C4-2B (cell line): ENCODE measurements around the gene COG1.

Experiments
- H3K27ac ChIP-seq: fragments of 450-650 bp; 2 replicates; pipeline ENCODE4 v1.5.1; 2017
- ZFX ChIP-seq: fragments of 450-650 bp; IDR thresholded peaks from 2 replicates; pipeline ENCODE4 v1.6.1; 2017
- TF ChIP-seq, protein P1 (sequence below): fragments of 450-650 bp; conservative IDR thresholded peaks from 2 replicates; pipeline ENCODE4 v1.5.1; 2017; ENCODE audit warnings: mild to moderate bottlenecking

Gene COG1

GRCh38 chr17:73226556-73227172 lies 33.8 kb downstream of the COG1 start:
- TF ChIP-seq, protein P1, sequence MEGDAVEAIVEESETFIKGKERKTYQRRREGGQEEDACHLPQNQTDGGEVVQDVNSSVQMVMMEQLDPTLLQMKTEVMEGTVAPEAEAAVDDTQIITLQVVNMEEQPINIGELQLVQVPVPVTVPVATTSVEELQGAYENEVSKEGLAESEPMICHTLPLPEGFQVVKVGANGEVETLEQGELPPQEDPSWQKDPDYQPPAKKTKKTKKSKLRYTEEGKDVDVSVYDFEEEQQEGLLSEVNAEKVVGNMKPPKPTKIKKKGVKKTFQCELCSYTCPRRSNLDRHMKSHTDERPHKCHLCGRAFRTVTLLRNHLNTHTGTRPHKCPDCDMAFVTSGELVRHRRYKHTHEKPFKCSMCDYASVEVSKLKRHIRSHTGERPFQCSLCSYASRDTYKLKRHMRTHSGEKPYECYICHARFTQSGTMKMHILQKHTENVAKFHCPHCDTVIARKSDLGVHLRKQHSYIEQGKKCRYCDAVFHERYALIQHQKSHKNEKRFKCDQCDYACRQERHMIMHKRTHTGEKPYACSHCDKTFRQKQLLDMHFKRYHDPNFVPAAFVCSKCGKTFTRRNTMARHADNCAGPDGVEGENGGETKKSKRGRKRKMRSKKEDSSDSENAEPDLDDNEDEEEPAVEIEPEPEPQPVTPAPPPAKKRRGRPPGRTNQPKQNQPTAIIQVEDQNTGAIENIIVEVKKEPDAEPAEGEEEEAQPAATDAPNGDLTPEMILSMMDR, result no peak
- TF ChIP-seq ZFX, result no peak
- H3K27ac ChIP-seq, result no peak overlapping the region

DNA sequence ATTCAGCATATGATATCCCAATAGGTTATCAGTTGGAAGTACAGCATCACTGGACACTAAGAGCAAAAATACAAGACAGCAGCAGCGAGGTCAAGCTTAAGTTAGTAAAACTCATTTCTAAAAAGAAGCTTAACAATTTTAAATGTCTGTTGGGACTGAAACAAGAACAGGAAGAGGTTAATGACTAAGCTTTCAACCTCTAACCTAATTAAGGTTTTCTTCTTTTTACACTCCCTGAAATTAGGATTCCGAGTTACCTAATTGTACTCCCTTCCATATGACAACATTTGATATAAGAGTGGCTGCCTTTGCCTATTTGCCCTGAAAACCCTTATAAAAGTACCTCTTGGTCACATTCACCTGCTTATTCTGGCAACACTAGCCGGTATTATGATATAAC lies 34.5 kb downstream of the COG1 start:
- TF ChIP-seq ZFX, result no peak
- TF ChIP-seq, protein P1, result no peak
- no peak overlapping the region for H3K27ac ChIP-seq

GRCh38 chr17:73227944-73228343 lies 35.1 kb downstream of the COG1 start:
- H3K27ac ChIP-seq, result no peak overlapping the region
- TF ChIP-seq, protein P1, result no peak
- no peak for TF ChIP-seq ZFX

DNA sequence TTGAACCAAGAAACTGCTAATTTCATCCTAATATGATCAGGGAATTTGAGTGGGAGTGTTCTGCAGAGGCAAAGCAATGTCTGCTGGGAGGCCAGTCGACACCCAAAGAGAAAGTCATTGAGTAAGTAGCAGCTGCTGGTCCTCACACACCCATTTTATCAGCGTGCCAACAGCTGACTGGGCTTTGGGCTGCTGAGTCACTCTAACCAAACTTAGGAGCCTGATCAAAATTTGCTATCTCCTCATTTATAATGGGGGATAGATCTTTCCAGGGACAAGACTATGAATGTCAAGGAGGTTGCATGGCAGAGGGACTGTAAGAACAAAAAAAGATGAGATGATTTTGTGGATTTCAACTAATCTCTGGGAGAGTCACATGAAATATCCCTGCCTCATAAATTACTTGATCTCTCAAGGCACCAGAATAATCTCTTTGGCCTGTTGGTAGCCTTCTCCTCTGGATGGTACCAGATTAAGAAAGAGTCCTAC lies 35.9 kb downstream of the COG1 start:
- H3K27ac ChIP-seq, result no peak overlapping the region
- TF ChIP-seq, protein P1, result no peak
- no peak for TF ChIP-seq ZFX

DNA sequence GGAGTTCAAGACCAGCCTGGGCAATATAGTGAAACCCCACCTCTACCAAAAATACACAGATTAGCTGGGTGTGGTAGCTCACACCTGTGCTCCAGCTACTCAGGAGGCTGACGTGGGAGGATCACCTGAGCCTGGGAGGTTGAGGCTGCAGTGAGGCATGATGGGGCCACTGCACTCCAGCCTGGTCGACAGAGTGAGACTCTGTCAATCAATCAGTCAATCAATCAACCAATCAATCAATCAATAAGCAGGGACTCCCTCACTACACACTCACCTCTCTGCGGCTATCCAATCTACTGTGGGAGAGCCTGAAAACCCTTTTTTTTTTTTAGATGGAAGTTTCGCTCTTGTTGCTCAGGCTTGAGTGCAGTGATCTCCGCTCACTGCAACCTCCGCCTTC lies 37.2 kb downstream of the COG1 start:
- no peak for TF ChIP-seq ZFX
- TF ChIP-seq, protein P1, result no peak
- no peak overlapping the region for H3K27ac ChIP-seq

DNA sequence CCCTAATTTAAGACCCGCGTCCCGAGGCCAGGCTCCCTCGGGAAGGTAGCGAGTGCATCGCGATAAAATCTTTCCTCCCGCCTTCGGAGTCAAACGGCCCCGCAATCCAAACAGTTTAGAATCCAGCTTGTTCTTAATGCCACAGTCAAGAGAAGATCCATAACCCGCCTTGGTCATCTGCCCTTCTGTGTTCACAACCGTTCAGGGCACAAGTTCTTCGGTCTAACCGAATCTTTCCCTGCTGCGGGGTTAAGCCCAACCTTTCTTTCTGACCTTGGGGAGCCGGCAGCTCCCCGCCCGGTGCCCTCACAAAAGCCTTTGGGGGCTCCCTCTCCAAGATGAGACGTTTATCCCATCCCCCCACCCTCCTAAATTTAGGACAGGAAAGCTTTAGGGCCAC lies 38.5 kb downstream of the COG1 start:
- TF ChIP-seq, protein P1, result no peak
- TF ChIP-seq ZFX, result no peak
- H3K27ac ChIP-seq, result peak overlapping the region; percentile 91

- peak overlapping the region; percentile 91 for H3K27ac ChIP-seq
- TF ChIP-seq ZFX, result no peak
- TF ChIP-seq, protein P1, result no peak; the same call in 1 of the 2 replicates
These were observed 39.2 kb downstream of the COG1 start for GRCh38 chr17:73231841-73232586.
